Activated CD8-positive, alpha-beta memory T cell treated with anti-CD3 and anti-CD28 coated beads, Interleukin-2, amount 50 U/mL, for 1 hour (primary cell): ENCODE results near the gene HSPB1.
"Not testable (repeated sequence)": the region's sequence is repeated elsewhere in the genome, so short reads cannot be mapped to it uniquely, and the experiment has no call there.

ENCODE experiments used
- DNase-seq: peaks from one replicate; pipeline ENCODE4 v3.0.0-alpha.2; 2020; ENCODE audit errors: extremely low read depth

Gene HSPB1

DNA sequence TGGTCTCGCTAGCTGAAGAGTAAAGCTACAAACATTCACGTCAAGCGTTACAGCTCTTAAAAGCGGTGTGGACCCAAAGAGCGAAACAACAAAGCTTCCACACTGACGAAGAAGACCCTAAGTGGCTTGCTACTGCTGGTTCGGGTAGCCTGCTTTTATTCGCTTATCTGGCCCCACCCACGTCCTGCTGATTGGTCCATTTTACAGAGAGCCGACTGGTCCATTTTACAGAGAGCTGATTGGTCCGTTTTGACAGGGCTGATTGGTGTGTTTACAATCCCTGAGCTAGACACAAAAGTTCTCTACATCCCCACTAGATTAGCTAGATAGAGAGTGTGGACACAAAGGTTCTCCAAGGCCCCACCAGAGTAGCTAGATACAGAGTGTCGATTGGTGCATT lies 6.4 kb downstream of the HSPB1 start:
- DNase-seq, result not testable (repeated sequence)

DNA sequence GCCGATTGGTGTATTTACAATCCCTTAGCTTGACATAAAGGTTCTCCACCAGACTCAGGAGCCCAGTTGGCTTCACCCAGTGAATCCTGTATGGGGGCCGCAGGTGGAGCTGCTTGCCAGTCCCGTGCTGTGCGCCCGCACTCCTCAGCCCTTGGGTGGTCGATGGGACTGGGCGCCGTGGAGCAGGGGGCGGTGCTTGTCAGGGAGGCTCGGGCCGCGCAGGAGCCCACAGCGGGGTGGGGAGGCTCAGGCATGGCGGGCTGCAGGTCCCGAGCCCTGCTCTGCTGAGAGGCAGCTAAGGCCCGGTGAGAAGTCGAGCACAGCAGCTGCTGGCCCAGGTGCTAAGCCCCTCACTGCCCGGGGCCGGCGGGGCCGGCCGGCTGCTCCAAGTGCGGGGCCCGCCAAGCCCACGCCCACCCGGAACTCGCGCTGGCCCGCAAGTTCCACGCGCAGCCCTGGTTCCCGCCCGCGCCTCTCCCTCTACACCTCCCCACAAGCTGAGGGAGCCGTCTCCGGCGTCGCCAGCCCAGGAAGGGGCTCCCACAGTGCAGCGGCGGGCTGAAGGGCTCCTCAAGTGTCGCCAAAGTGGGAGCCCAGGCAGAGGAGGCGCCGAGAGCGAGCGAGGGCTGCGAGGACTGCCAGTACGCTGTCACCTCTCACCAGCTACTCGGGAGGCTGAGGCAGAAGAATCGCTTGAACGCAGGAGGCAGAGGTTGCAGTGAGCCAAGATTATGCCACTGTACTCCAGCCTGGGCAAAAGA lies 7.0 kb downstream of the HSPB1 start:
- not testable (repeated sequence) for DNase-seq

DNA sequence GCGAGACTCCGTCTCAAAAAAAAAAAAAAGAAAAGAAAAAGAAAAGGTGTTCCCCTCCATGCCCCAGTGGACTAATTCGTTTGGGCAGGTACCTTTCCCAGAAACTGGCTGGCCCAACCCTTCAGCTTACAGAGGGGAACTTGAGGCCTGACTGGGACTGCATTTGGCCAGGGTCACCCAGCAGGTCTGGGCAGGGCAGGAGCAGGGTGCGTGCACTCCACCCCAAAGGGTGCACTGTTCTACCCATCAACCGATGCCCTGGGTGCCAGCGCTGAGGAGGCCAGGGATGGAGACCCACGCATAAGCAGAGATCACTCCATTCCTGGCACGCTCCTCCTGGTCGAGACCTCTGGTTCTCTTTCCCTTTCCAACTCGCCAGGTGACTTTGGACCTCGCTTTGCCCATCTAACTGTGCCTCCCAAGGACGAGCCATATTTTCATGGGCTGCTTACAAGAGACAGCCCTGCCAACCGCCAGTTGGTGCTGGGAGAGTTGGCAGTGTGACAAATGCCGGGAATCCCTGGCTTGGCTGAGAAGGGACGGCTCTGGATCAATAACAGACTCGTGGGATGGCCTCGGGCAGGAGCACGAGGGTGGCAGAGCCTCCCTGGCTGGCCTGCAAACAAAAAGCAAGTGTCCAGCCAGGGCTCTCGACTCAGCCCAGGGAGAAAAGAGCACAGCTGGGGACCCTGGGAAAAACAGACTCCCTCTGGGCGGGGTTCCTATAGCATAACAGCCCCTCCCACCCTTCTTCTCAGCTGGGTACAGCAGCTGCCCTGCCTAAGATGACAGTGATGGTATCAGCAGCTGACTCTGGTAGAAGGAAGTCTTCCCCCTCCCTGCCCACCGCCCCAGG lies 7.9 kb downstream of the HSPB1 start:
- DNase-seq, result no peak

DNA sequence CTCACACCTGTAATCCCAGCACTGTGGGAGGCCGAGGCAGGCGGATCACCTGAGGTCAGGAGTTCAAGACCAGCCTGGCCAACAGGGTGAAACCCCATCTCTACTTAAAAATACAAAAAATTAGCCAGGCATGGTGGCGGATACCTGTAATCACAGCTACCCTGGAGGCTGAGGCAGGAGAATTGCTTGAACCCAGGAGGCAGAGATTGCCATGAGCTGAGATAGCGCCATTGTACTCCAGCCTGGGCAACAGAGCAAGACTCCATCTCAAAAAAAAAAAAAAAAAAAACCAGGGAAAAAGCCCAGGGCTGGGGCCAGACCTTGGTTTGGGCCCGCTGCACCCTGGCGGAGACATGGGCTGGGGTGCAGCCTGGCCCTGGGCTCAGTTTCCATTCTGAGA lies 9.4 kb downstream of the HSPB1 start:
- not testable (repeated sequence) for DNase-seq

DNA sequence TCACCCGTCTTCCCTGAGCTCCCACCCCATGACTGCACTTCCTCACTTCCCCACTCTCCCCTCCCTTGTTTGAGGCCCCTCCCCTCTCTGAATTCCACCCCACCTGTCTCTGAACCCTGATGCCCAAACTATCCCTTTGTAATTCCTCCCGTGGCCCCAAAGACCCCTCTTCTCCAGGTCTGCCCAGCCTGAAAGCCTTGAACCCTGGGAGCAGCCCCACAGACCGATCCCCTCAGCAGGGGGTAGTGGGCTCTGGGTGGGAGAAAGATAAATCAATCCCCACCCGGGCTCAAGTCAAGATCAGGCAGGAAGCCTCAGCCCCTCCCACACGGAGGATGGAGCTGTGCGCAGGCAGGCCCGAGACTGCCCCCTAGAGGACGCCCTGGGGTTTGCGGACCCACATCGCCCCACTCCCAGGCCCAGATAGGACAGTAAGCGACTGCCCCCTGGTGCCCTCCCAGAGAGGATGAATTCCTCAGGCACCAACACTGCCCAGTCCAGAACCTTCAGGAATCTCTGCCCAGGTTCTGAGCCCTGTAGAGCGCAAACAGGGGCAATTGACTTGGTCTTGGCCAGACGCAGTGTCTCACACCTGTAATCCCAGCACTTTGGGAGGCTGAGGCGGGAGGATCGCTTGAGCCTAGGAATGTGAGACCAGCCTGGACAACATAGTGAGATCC lies 11.7 kb downstream of the HSPB1 start:
- DNase-seq, result peak; percentile 80

DNA sequence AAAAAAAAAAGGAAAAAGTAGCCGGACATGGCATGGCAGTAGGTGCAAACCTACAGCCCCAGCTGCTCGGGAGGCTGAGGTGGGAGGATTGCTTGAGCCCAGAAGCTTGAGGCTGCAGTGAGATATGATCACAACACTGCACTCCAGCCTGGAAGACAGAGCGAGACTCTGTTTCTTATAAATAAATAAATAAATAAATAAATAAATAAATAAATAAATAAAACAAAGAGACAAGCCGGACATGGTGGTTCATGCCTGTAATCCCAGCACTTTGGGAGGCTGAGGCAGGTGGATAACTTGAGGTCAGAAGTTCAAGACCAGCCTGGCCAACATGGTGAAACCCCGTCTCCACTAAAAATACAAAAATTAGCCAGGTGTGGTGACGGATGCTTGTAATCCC lies 12.3 kb downstream of the HSPB1 start:
- not testable (repeated sequence) for DNase-seq

GRCh38 chr7:76315364-76315763 lies 12.9 kb downstream of the HSPB1 start:
- no peak for DNase-seq

GRCh38 chr7:76316984-76317781 lies 14.7 kb downstream of the HSPB1 start:
- DNase-seq, result no peak

- peak; percentile 87 for DNase-seq
Measured at GRCh38 chr7:76317782-76318487, 15.5 kb downstream of the HSPB1 start.

DNA sequence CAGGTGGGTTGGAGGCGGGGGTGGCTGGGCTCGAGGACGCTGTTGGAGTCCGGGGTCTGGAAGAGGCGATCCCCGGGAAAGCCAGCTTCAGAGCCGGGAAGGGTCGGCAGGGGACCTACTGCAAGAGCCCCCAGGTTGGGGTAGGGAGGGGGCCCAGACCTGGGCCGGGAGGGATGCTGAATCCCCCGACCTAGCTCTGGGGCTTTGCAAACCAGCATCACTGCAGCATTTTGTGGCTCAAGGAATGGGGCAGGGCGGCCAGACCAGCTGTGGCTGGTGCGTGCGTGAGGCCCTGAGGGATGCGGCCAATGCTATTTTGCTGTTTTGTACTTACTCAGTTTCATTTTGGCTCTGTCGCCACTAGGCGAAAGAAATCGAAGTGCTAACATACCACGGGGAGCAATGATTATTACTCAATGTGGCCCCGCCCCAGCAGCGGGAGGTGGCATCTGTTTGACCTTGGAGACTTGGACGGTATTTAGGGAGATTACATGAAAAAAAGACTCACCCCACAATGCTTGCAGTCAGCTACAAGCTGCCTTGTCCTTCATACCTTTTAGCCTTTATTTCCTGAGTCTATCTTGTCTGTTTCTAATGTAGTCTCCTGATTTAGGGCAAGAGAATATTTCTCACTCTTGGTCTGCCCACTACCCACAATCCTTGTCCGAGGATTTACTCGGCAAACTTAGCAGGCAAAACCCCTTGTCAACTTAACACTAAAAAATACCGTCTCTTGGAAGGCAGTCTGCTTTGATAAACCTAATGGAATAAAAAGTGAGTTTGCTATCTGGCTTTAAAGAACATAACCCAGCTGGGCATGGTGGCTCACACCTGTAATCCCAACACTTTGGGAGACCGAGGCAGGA lies 16.2 kb downstream of the HSPB1 start:
- DNase-seq, result no peak

GRCh38 chr7:76325092-76325491 lies 22.6 kb downstream of the HSPB1 start:
- DNase-seq, result no peak

- DNase-seq, result no peak
Measured at GRCh38 chr7:76325811-76326210, 23.3 kb downstream of the HSPB1 start.

- no peak for DNase-seq
Measured at GRCh38 chr7:76326646-76327233, 24.3 kb downstream of the HSPB1 start.

DNA sequence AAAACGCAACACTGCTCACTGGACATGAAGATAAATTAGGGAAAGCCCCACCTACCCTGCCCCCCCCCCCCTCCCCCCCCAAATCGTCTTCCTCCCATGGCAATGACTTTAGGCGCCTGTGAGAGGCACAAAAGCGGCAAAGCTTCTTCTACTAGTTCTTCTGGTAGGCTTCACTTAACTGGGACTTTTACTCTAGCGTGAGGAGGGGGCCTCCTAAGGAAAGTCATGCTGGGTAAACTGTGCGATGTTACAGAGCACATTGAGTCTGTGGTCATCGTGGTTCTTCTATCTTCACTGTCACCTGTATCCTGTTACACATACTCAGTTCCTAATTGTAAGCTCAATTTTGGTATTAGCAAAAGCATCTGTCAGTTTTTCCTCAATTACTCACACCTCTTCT lies 25.1 kb downstream of the HSPB1 start:
- DNase-seq, result no peak

DNA sequence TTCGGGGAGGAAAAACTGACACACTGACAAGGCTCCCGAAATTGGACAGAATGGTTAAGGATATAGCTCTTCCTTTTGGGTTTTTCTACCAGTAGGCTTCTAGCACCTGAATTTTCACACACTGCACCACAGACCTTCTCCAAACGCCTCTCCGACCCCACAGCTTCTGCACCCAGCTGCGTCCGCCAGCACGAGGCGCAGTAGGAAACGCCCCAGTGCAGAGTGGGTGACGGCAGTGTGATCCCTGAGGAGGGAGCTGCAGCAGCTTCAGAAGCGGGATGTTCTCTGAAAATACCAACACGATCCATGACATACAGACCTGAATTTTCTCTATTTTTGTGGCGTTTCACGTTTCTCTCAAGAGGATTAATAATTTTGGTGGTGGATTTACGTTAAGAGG lies 25.9 kb downstream of the HSPB1 start:
- no peak for DNase-seq

GRCh38 chr7:76329479-76329878 lies 27.0 kb downstream of the HSPB1 start:
- no peak for DNase-seq

- no peak for DNase-seq
Measured at GRCh38 chr7:76330261-76330660, 27.8 kb downstream of the HSPB1 start.

DNA sequence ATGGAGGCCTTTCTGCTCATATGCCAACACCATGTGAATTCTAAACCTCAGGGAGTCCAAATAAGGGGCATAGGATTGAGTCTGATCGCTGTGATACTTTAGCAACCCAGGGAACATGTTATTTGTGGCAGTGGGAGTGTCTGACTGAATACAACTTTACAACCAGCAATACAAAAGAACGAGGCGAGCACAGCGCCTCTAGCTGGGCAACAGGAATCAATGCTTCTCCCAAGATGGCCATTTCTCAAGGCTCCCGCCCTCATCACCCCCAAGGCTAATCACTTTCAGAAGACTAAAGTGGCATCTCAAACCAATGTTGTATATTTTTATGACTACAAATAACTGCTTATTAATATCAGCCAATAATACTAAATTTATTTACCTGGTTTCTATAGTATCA lies 28.2 kb downstream of the HSPB1 start:
- DNase-seq, result no peak

DNA sequence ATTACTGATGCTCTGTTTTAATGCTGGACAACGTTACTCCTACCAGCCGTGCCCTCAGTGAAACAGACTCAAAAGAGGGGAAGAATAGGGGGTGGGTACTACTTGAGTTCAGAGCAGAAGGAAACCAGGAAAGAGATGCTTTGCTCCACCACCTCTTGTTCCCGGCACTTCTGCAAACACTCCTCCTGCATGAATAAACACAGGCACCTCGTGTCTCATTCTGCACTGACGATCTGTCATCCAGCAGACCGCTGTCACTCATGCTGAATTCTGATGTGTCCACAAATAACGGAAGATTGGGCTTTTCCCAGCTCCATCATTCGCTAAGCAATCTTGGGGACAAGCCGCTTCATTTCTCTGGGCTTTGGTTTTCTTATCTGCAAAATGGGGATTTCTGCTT lies 29.6 kb downstream of the HSPB1 start:
- no peak for DNase-seq
